H1 (cell line): ENCODE data around the gene CCDC102A. TPM values are rescaled to one million over a fixed set of nuclear protein-coding genes. Genes with fewer than 3 reads are reported as not detected.

Experiments
- CREB1 ChIP-seq: IDR thresholded peaks from 2 replicates; pipeline ENCODE4 v1.6.1; 2012; ENCODE audit warnings: inconsistent platforms
- JUND ChIP-seq: IDR thresholded peaks from 2 replicates; pipeline ENCODE4 v1.6.1; 2011; ENCODE audit warnings: mild to moderate bottlenecking, improper control_type of control experiment, low read length
- KDM4A ChIP-seq: IDR thresholded peaks from one replicate; pipeline ENCODE4 v1.7.1; 2012; ENCODE audit warnings: low read depth, mild to moderate bottlenecking, moderate library complexity, low read length, inconsistent platforms; ENCODE audit not compliant: severe bottlenecking
- RAD21 ChIP-seq, 2 experiments: IDR thresholded peaks in 1 of 2; conservative IDR thresholded peaks in 1 of 2; 2 replicates each; pipeline ENCODE4 v1.6.1; 2011; ENCODE audit warnings: low read depth in 2 of 2, low read length in 2 of 2, improper control_type of control experiment in 1 of 2, inconsistent platforms in 1 of 2, mild to moderate bottlenecking in 1 of 2, moderate library complexity in 1 of 2
- polyA plus RNA-seq, 7 experiments: library from polyadenylated mRNA; depleted of rRNA in 3 of 7; stranded (reverse) in 5 of 7; unstranded in 2 of 7; fragments of >200 nt in 5 of 7; fragments of 200-250 nt in 2 of 7; gene quantifications; 1 replicate in 5 of 7; 2 replicates in 1 of 7; 4 replicates in 1 of 7; pipeline versions ENCODE4 v1.2.1 to v1.2.3, GENCODE V29; 2011 to 2013; ENCODE audit warnings: missing spikeins in 2 of 7, mixed read lengths in 2 of 7
- total RNA-seq: library from RNA; stranded (reverse); fragmentation: NEBNext Ultra II Directional; extraction: Animal tissue kit (Norgen Biotek cat#: 25700); gene quantifications from 2 replicates; pipeline ENCODE4 v1.2.1, GENCODE V29; 2021

CCDC102A gene
- total and polyA plus RNA-seq, 2 of the 8 experiments (the other 6 are each of a cell fraction or from before 2014, with no cell fraction given) = 4.0 to 7.5 TPM

DNA sequence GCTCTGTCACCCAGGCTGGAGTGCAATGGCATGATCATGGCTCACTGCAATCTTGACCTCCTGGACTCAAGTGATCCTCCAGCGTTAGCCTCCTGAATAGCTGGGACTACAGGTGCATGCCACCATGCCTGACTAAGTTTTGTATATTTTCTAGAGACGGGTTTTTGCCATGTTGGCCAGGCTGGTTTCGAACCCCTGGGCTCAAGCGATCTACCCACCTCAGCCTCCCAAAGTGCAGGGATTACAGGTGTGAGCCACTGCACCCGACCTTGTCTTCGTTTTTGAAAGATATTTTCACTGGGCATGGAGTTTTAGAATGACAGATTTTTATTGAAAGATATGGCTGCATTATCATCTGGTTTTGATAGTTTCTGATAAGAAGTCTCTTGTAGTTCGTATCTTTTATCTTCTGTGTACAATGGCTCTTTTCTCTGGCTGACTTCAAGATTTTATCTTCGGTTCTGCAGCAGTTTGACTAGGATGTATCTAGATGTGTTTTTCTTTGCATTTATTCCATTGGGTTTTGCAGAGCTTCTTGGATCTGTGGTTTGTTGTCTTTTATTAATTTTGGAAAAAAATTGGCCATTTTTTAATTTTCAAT, 20.7 kb upstream of the CCDC102A start (continued):
- no peak for TF ChIP-seq RAD21 (IDR thresholded peaks at IDR 0.05 in 1 of 2, conservative IDR thresholded peaks at IDR 0.05 in 1 of 2; ENCODE audit: low read depth in 2 of 2, low read length in 2 of 2)
- TF ChIP-seq JUND = no peak
- no peak for TF ChIP-seq CREB1
- TF ChIP-seq KDM4A = no peak
